A673 (cell line): ENCODE data around the gene SUSD6.

Experiments used
- CTCF ChIP-seq: fragments of 300-800, 200-600 bp; sonication (generic); conservative IDR thresholded peaks from 2 replicates; pipeline ENCODE4 v1.5.1; 2017; ENCODE audit warnings: low read depth, mild to moderate bottlenecking, antibody characterized with exemption, low read length, moderate library complexity, mixed read lengths
- EZH2 ChIP-seq: fragments of 200-600 bp; sonication (generic); IDR thresholded peaks from 2 replicates; pipeline ENCODE4 v1.6.1; 2017; ENCODE audit warnings: borderline replicate concordance, low read depth, mild to moderate bottlenecking, mixed read lengths, antibody characterized with exemption, low read length; ENCODE audit not compliant: poor library complexity, severe bottlenecking

- TF ChIP-seq CTCF (no peak), EZH2 (no peak)
Observed at GRCh38 chr14:69666690-69667211, 55.4 kb downstream of the SUSD6 start.
